Epidermal melanocyte (primary cell): ENCODE measurements around the gene ZFR.
A peak's percentile ranks its signal among the peaks of the same experiment; 100 is the strongest.

ENCODE experiments used
- DNase-seq: peaks from one replicate; pipeline ENCODE4 v3.0.0; 2011; ENCODE audit warnings: low spot score; ENCODE audit not compliant: insufficient read length

The ZFR gene

GRCh38 chr5:32444431-32445286 lies at the start of gene ZFR:
Gene ZFR (minus strand): TSS chr5:32444740. CDS start chr5:32444658, 82 bp downstream.
- DNase-seq, result peak; percentile 92

- no peak for DNase-seq
Observed at GRCh38 chr5:32490972-32491557, 46.5 kb upstream of the ZFR start.

GRCh38 chr5:32489791-32490562 lies 45.4 kb upstream of the ZFR start:
- DNase-seq, result peak; percentile 42

GRCh38 chr5:32487424-32487823 lies 42.9 kb upstream of the ZFR start:
- DNase-seq, result no peak

- no peak for DNase-seq
Observed at GRCh38 chr5:32487008-32487407, 42.5 kb upstream of the ZFR start.

GRCh38 chr5:32482193-32482592 lies 37.7 kb upstream of the ZFR start:
- DNase-seq, result no peak

- no peak for DNase-seq
Observed at GRCh38 chr5:32479096-32479495, 34.6 kb upstream of the ZFR start.

GRCh38 chr5:32476891-32477290 lies 32.4 kb upstream of the ZFR start:
- DNase-seq, result no peak

- no peak for DNase-seq
Observed at GRCh38 chr5:32475334-32476097, 31.0 kb upstream of the ZFR start.

- DNase-seq, result no peak
Observed at GRCh38 chr5:32474209-32474854, 29.8 kb upstream of the ZFR start.

- no peak for DNase-seq
Observed at GRCh38 chr5:32473072-32473471, 28.5 kb upstream of the ZFR start.

- no peak for DNase-seq
Observed at GRCh38 chr5:32471784-32472183, 27.2 kb upstream of the ZFR start.

- DNase-seq, result no peak
Observed at GRCh38 chr5:32465076-32465475, 20.5 kb upstream of the ZFR start.

- no peak for DNase-seq
Observed at GRCh38 chr5:32462618-32463017, 18.1 kb upstream of the ZFR start.

GRCh38 chr5:32461441-32462120 lies 17.0 kb upstream of the ZFR start:
- DNase-seq, result no peak

GRCh38 chr5:32460702-32461101 lies 16.2 kb upstream of the ZFR start:
- no peak for DNase-seq

- no peak for DNase-seq
Observed at GRCh38 chr5:32458880-32459495, 14.4 kb upstream of the ZFR start.

GRCh38 chr5:32455311-32455710 lies 10.8 kb upstream of the ZFR start:
- no peak for DNase-seq

GRCh38 chr5:32454821-32455220 lies 10.3 kb upstream of the ZFR start:
- DNase-seq, result no peak

GRCh38 chr5:32453916-32454315 lies 9.4 kb upstream of the ZFR start:
- DNase-seq, result no peak
